T47D (cell line): ENCODE measurements around the gene EFHC1.
A peak's percentile ranks its signal among the peaks of the same experiment; 100 is the strongest.

Experiments
- DNase-seq, 2 experiments: peaks; one replicate each; pipeline versions ENCODE4 v3.0.0 to v3.0.0-alpha.2; 2011 to 2012; ENCODE audit warnings: low read depth in 1 of 2, low spot score in 1 of 2
- JUND ChIP-seq: IDR thresholded peaks from 2 replicates; pipeline ENCODE4 v1.6.1; 2012; ENCODE audit warnings: low read depth
- in situ Hi-C: cut with HindIII; loops from 2 replicates; pipeline ENCODE4 v1.10.0; 2016; ENCODE audit warnings: low sequenced_read_pairs, low pct_unique_long_range_greater_than_20kb

Gene EFHC1

DNA sequence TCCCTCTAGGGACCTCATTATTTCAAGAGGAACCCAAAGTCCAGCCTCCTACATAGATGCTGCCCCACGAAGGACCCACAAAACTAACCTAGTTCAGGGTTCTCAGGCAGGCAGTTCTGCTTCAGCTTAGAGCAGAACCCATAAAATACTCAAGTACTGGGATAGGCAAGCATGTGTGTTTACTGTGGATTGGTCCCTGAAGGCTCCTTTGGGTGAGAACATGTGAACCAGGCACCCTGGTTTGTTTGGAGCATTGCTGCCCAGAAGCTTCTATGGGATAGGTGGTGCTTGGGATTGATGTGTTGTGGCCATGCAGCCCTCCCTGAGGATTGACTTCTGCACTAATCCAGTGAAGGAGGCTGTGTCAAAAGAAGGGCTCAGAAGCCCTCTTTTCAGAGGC, 14.9 kb upstream of the EFHC1 start:
- in situ Hi-C loops: loop anchor here (25.0 kb wide), 1 partner anchor 257 kb away; the partner anchor contains the start of gene TMEM14A

GRCh38 chr6:52407467-52407866, 12.7 kb upstream of the EFHC1 start:
- in situ Hi-C loops: loop anchor here (25.0 kb wide), 1 partner anchor 255 kb away; the partner anchor contains the start of gene TMEM14A
- peak; percentile 67 to 74 for DNase-seq
- no peak for TF ChIP-seq JUND

More for the DNA sequence above, 14.9 kb upstream of the EFHC1 start:
- TF ChIP-seq JUND: no peak
- DNase-seq: no peak

DNA sequence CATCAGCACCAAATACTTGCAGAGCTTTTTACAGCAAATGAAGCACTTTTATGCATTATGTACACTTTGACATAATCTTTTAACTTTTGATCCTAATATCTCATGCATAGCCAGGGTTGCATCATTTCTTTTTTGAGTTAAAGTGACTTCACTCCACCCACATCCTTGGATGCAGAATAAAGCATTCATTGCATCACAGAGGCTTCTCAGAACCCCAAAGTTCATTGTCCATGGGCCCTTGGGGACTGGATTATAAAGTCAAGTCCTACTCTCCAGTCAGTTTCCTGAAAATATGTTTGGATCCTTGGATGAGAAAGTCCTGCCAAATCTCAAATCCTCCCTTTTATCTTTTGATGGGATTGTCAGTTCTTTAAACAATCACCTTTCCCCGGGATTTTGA, 10.6 kb upstream of the EFHC1 start:
- in situ Hi-C loops: loop anchor here (25.0 kb wide), 1 partner anchor 253 kb away; the partner anchor contains the start of gene TMEM14A
- DNase-seq: no peak
- no peak for TF ChIP-seq JUND

DNA sequence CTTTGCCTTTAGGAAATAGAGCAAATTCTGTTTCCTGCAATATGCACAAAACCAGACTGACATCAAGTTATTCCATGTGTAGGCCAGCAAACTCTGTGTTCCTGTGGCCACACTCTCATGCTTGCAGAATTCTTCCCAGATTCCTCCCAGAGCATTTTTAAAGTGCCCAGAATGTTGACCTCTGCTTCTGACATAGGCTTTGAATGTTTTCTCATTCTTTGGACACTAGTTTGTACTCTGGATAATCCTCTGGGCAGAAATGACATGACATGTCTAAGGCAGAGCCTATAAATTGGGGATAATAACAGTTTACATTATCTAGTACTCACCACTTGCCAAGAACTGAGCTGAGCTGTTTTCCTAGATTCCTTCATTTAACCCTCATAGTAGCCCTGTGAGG, 9.2 kb upstream of the EFHC1 start:
- in situ Hi-C loops: loop anchor here (25.0 kb wide), 1 partner anchor 251 kb away; the partner anchor contains the start of gene TMEM14A
- no peak for TF ChIP-seq JUND
- peak in 1 of 2 experiments; percentile 24 for DNase-seq

GRCh38 chr6:52411911-52412310, 8.2 kb upstream of the EFHC1 start:
- TF ChIP-seq JUND: no peak
- in situ Hi-C loops: loop anchor here (25.0 kb wide), 1 partner anchor 250 kb away; the partner anchor contains the start of gene TMEM14A
- no peak for DNase-seq

DNA sequence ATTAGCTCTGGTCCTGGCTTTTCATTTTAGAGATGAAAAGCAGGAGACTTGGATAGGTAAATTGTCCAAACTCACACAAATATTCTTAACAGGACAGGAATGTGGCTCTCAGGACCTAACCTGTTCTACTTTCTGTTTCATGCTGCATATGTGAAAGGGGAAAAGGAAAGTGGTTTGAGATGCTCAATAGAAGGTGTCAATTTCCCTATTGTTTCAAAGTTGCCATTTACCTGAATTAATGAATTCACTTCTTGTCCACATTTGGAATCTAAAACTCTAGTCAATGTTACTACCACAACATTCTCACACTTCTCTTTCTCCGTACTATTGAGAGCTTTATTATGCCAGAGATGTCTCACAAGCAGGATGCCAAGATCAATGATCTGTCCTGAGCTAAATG, 4.8 kb upstream of the EFHC1 start:
- in situ Hi-C loops: loop anchor here (25.0 kb wide), 1 partner anchor 247 kb away; the partner anchor contains the start of gene TMEM14A
- DNase-seq: no peak
- TF ChIP-seq JUND: no peak

GRCh38 chr6:52415917-52416628, 4.1 kb upstream of the EFHC1 start:
- in situ Hi-C loops: loop anchor here (25.0 kb wide), 1 partner anchor 246 kb away; the partner anchor contains the start of gene TMEM14A
- no peak for DNase-seq
- TF ChIP-seq JUND: no peak

DNA sequence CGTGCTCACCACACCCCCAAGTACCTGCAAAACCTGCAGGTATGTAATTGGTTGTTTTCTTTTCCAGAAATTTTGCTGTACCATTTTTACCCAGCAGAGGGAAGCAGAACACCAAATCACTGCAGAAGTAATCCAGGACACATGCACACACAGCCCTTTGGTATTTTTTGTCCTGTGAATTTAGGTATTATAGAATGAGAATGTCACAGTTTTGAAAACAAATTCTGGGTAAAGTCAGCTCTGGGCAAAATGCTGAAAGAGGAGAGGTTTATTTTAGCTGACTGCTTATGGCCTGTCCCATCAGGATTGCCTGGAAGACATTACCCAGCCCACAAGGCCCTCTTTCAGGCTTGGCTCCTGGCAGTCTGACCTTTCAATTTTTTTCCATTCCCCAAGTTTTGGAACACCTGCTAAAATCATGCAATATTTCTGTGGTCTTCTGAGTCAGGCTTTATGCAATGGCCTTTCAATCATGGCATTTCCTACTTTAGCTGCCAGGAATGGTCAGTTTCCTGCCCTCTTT, 3.5 kb upstream of the EFHC1 start:
- in situ Hi-C loops: loop anchor here (25.0 kb wide), 1 partner anchor 246 kb away; the partner anchor contains the start of gene TMEM14A
- DNase-seq: peak; percentile 37 to 86
- TF ChIP-seq JUND: no peak

DNA sequence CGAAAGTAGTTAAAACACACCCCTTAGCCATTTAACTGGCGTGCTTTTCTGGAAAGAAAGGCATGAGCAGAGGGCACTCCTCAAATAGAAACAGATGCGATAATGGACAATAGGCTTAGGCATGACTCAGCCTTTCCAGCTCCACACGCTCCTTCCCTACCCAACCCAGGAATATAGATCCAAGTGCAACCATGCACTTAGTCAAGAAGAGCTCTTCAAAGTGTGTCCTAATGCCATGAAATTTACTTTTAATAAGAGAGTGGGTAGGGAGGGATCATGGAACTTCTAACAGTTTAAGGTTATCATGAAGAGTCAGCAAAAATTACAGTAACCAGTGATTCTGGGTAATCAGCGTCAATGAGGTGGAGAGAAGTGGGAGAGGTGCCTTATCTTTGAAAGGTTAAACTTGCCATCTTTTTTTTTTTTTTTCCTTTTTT, 2.4 kb upstream of the EFHC1 start:
- no peak for DNase-seq
- in situ Hi-C loops: loop anchor here (25.0 kb wide), 1 partner anchor 245 kb away; the partner anchor contains the start of gene TMEM14A
- TF ChIP-seq JUND: no peak

- TF ChIP-seq JUND: no peak
- in situ Hi-C loops: loop anchor here (25.0 kb wide), 1 partner anchor 244 kb away; the partner anchor contains the start of gene TMEM14A
- no peak for DNase-seq
Measured at GRCh38 chr6:52418606-52419005, 1.5 kb upstream of the EFHC1 start.

- peak in 1 of 2 experiments; percentile 49 for DNase-seq
- TF ChIP-seq JUND: no peak
- in situ Hi-C loops: loop anchor here (25.0 kb wide), 1 partner anchor 241 kb away; the partner anchor contains the start of gene TMEM14A
Measured at GRCh38 chr6:52420668-52421358, 671 bp downstream of the EFHC1 start.

DNA sequence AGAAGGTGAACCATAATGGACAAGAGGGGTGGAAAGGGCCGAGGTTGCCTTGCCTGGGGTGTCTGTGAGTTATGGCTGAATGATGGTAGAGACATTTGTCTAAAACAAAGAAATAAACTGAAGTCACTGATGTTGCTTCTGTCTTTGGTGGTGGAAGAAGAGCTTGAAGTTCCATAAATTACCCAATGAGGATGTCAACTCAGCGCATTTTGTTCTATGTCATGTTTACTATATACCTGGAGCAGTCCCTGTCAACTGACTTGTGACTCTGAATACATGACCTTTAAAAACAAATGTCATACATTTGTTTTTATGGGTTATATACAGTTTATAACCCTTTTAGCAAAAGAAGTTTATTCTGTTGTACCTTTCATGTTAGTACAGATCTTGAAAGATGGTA, 2.0 kb downstream of the EFHC1 start:
- DNase-seq: no peak
- in situ Hi-C loops: loop anchor here (25.0 kb wide), 1 partner anchor 240 kb away; the partner anchor contains the start of gene TMEM14A
- TF ChIP-seq JUND: no peak
